ENCODE data around the gene NDUFC2. TPM values are rescaled to one million over a fixed set of nuclear protein-coding genes. Genes with fewer than 3 reads are reported as not detected.

The NDUFC2 gene
- total and polyA plus RNA-seq, 7 donors = 55.9 to 246 (median 109) TPM

DNA sequence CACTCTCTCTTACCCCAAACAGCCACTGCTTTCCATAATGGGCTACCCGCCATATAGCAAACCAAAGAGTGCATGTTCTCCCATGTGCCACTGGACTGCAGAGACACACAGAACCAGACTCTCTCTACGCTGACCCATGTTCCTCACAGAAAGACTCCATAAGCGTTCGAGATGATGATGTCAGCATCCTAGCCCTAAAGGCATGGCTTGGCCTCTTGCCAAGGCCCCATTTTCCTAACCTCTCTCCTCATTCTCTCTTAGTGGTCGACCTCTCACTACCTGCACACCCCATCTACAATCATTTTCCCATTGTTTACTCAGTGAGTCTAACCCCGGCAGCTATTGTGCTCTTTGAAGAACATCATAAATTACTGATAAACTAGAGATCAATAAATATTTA, 4.9 kb downstream of the NDUFC2 start:
- H3K4me1 ChIP-seq = peaks cover 0 to 49% (median 35%) of the 10 kb centered on the region in 4 donors
- no peak overlapping the region for H3K27ac ChIP-seq
- H3K36me3 ChIP-seq = peaks cover 0 to 30% (median 5%) of the 10 kb centered on the region in 4 donors
- 74 to 88% methylated on average over 6 of the region's 6 CpGs for WGBS, 2 donors
- intact Hi-C loops (cut with DNase I) = loop anchor here (5.0 kb wide), 1 partner anchor 63 kb away; the partner anchor contains the start of gene ALG8
- TF ChIP-seq, protein P1, sequence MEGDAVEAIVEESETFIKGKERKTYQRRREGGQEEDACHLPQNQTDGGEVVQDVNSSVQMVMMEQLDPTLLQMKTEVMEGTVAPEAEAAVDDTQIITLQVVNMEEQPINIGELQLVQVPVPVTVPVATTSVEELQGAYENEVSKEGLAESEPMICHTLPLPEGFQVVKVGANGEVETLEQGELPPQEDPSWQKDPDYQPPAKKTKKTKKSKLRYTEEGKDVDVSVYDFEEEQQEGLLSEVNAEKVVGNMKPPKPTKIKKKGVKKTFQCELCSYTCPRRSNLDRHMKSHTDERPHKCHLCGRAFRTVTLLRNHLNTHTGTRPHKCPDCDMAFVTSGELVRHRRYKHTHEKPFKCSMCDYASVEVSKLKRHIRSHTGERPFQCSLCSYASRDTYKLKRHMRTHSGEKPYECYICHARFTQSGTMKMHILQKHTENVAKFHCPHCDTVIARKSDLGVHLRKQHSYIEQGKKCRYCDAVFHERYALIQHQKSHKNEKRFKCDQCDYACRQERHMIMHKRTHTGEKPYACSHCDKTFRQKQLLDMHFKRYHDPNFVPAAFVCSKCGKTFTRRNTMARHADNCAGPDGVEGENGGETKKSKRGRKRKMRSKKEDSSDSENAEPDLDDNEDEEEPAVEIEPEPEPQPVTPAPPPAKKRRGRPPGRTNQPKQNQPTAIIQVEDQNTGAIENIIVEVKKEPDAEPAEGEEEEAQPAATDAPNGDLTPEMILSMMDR (IDR thresholded peaks at IDR 0.05) = no peak
- TF ChIP-seq EP300 (IDR thresholded peaks at IDR 0.05) (no peak), POLR2AphosphoS5 (IDR thresholded peaks at IDR 0.05) (no peak), POLR2A (IDR thresholded peaks at IDR 0.05) (no peak)
- DNase-seq = no peak
- no peaks in the 10 kb centered on the region for H3K9me3 ChIP-seq
- no peak overlapping the region for H3K4me3 ChIP-seq
- H3K27me3 ChIP-seq = no peaks in the 10 kb centered on the region

DNA sequence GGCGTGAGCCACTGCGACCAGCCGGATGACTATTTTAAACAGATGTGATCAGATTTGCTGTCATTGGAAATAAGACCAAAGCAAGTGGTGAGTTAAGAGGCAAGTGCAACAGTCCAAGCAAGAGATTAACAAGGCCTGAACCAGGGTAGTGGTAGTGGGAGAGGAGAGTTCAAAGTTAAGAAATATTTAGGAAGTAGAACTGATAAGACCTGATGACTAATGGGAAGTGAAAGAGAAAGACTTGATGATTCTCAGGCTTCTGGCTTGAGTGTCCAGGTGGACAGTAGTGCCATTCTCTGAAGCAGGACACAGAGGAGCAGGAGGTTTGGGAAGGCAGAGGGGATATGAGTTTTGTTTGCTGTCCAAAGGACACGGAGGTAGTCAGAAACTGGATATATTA, 7.2 kb downstream of the NDUFC2 start:
- DNase-seq = no peak
- Histone ChIP-seq H3K4me3 (no peak overlapping the region), H3K9me3 (no peaks in the 10 kb centered on the region), H3K36me3 (peaks cover 0 to 52% (median 7%) of the 10 kb centered on the region in 4 donors), H3K4me1 (peaks cover 0 to 40% (median 19%) of the 10 kb centered on the region in 4 donors), H3K27ac (no peak overlapping the region), H3K27me3 (no peaks in the 10 kb centered on the region)
- TF ChIP-seq, protein P1 (IDR thresholded peaks at IDR 0.05) = no peak
- no peak for TF ChIP-seq POLR2AphosphoS5 (IDR thresholded peaks at IDR 0.05)
- TF ChIP-seq EP300 (IDR thresholded peaks at IDR 0.05) = no peak
- no peak for TF ChIP-seq POLR2A (IDR thresholded peaks at IDR 0.05)
- 93 to 94% methylated on average over 4 of the region's 4 CpGs for whole genome bisulfite sequencing, 2 donors
- intact Hi-C loops (cut with DNase I) = no loop called here

DNA sequence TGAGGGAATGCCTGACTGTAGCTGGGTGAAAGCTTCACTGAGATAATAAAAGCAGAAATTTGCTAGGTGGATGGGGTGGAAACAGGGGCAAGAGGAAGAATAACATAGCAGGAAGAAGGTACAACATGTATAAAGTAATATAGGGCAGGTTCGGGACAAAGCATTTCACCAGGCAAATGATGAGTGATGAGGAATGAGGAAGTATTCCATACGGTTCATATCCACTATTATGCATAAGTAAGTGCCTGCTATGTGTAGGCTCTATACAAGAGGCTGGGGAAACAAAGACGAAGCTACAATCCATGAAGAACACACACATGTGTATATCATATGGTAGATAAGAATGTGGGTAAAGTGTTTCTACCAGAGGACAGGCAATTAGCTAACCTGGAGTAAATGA, 7.9 kb downstream of the NDUFC2 start:
- intact Hi-C loops (cut with DNase I) = no loop called here
- Histone ChIP-seq H3K4me3 (no peak overlapping the region), H3K9me3 (no peaks in the 10 kb centered on the region), H3K27me3 (no peaks in the 10 kb centered on the region), H3K27ac (no peak overlapping the region), H3K36me3 (peaks cover 0 to 55% (median 7%) of the 10 kb centered on the region in 4 donors), H3K4me1 (peaks cover 0 to 33% (median 12%) of the 10 kb centered on the region in 4 donors)
- TF ChIP-seq, protein P1 (IDR thresholded peaks at IDR 0.05) = no peak
- TF ChIP-seq POLR2AphosphoS5 (IDR thresholded peaks at IDR 0.05) = no peak
- no peak for TF ChIP-seq POLR2A (IDR thresholded peaks at IDR 0.05)
- no peak for TF ChIP-seq EP300 (IDR thresholded peaks at IDR 0.05)
- 74 to 82% methylated on average over 3 of the region's 3 CpGs for WGBS, 2 donors
- no peak for DNase-seq

DNA sequence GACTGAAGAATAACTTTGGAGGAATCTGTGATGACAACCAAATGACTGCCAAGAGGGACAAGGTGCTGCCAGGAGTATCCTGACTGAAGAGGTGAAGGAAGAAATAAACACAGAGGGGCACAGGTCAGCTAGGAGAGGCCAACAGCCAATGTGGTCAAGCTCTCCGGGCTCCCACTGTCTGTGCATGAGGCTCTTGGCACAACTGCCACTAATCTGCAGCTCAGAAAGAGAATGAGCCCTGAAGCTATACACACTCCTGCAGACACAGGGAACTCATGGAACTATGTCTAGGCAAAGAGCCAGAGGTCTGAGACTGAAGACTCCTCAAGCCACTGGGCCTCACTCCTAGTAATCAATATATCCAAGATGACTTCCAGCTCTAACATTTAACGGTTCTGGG, 9.0 kb downstream of the NDUFC2 start:
- Histone ChIP-seq H3K4me3 (no peak overlapping the region), H3K36me3 (peaks cover 0 to 55% (median 7%) of the 10 kb centered on the region in 4 donors), H3K27ac (no peak overlapping the region), H3K4me1 (peaks cover 0 to 22% (median 5%) of the 10 kb centered on the region in 4 donors), H3K9me3 (no peaks in the 10 kb centered on the region), H3K27me3 (no peaks in the 10 kb centered on the region)
- DNase-seq = no peak
- WGBS, 2 donors = 94 to 95% methylated on average over 2 of the region's 2 CpGs
- intact Hi-C loops (cut with DNase I) = no loop called here
- TF ChIP-seq EP300 (IDR thresholded peaks at IDR 0.05) = no peak
- TF ChIP-seq POLR2A (IDR thresholded peaks at IDR 0.05) = no peak
- no peak for TF ChIP-seq POLR2AphosphoS5 (IDR thresholded peaks at IDR 0.05)
- TF ChIP-seq, protein P1 (IDR thresholded peaks at IDR 0.05) = no peak

DNA sequence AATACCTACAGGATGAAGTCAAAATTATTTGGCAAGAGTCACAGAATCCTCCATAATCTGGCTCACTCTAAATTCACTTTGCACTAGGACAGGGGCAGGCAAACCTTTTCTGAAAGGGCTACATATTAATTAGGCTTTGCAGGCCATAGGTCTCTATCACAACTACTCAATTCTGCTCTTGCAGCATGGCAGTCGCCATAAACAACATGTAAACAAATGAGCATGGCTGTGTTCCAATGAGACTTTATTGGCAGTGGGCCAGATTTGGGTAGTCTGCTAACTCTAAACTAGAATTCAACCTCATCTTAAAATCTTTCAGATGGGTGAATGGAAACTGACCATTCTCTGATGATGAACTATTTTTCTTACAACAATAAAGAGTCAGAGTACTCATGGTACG, 10.2 kb downstream of the NDUFC2 start:
- peaks cover 0 to 55% (median 7%) of the 10 kb centered on the region in 4 donors for H3K36me3 ChIP-seq
- peaks cover 0 to 11% (median 0%) of the 10 kb centered on the region in 4 donors for H3K4me1 ChIP-seq
- intact Hi-C loops (cut with DNase I) = no loop called here

More for the DNA sequence above, 10.2 kb downstream of the NDUFC2 start:
- Histone ChIP-seq H3K27ac (no peak overlapping the region), H3K9me3 (no peaks in the 10 kb centered on the region), H3K27me3 (no peaks in the 10 kb centered on the region), H3K4me3 (no peak overlapping the region)
- 53 to 66% methylated on average over 2 of the region's 2 CpGs for WGBS, 2 donors
- DNase-seq = no peak
- TF ChIP-seq, protein P1 (IDR thresholded peaks at IDR 0.05) = no peak

Measured in sigmoid colon (tissue), 7 donors.